Effector memory CD4-positive, alpha-beta T cell (primary cell): ENCODE measurements around the gene SLC41A3.
"Not testable (repeated sequence)": the region's sequence is repeated elsewhere in the genome, so short reads cannot be mapped to it uniquely, and the experiment has no call there.

Source experiments
- DNase-seq, 3 donors: peaks; one replicate each; pipeline ENCODE4 v3.0.0-alpha.2; 2020
- H3K27ac ChIP-seq: 2 replicates; pipeline ENCODE4 v1.7.0; 2013; ENCODE audit warnings: mild to moderate bottlenecking, low read length, moderate library complexity; ENCODE audit not compliant: insufficient read depth, poor library complexity, severe bottlenecking
- H3K27me3 ChIP-seq: replicated peaks from 2 replicates; pipeline ENCODE4 v1.7.0; 2013; ENCODE audit warnings: mild to moderate bottlenecking, low read length; ENCODE audit not compliant: insufficient read depth, control insufficient read depth, poor library complexity, severe bottlenecking
- H3K36me3 ChIP-seq: 2 replicates; pipeline ENCODE4 v1.7.0; 2013; ENCODE audit warnings: mild to moderate bottlenecking, low read length, moderate library complexity; ENCODE audit not compliant: control insufficient read depth, insufficient read depth
- H3K4me1 ChIP-seq: 2 replicates; pipeline ENCODE4 v1.7.0; 2013; ENCODE audit warnings: low read length, mild to moderate bottlenecking; ENCODE audit not compliant: control insufficient read depth, insufficient read depth, poor library complexity, severe bottlenecking
- H3K4me3 ChIP-seq: 2 replicates; pipeline ENCODE4 v1.7.0; 2013; ENCODE audit warnings: low read length, low read depth, mild to moderate bottlenecking; ENCODE audit not compliant: insufficient read depth, poor library complexity, severe bottlenecking
- H3K9me3 ChIP-seq: 2 replicates; pipeline ENCODE4 v1.7.0; 2013; ENCODE audit warnings: mild to moderate bottlenecking, low read length, moderate library complexity; ENCODE audit not compliant: control insufficient read depth

Gene SLC41A3

GRCh38 chr3:126083138-126083445 is 832 bp downstream of the SLC41A3 start:
- Histone ChIP-seq H3K27me3 (no peaks in the 10 kb centered on the region), H3K9me3 (no peaks in the 10 kb centered on the region), H3K4me1 (peaks cover 6% of the 10 kb centered on the region), H3K4me3 (peak overlapping the region; percentile 76), H3K27ac (peak overlapping the region; percentile 86), H3K36me3 (no peaks in the 10 kb centered on the region)
- DNase-seq: no peak

GRCh38 chr3:126082362-126083137 is 1.4 kb downstream of the SLC41A3 start:
- no peak overlapping the region for H3K27ac ChIP-seq
- no peaks in the 10 kb centered on the region for H3K9me3 ChIP-seq
- no peaks in the 10 kb centered on the region for H3K36me3 ChIP-seq
- H3K4me1 ChIP-seq: peaks cover 6% of the 10 kb centered on the region
- DNase-seq: no peak
- H3K4me3 ChIP-seq: peak overlapping the region; percentile 76
- no peaks in the 10 kb centered on the region for H3K27me3 ChIP-seq

GRCh38 chr3:126081618-126082361 is 2.1 kb downstream of the SLC41A3 start:
- Histone ChIP-seq H3K36me3 (no peaks in the 10 kb centered on the region), H3K4me1 (peaks cover 6% of the 10 kb centered on the region), H3K27me3 (no peaks in the 10 kb centered on the region), H3K27ac (no peak overlapping the region), H3K9me3 (no peaks in the 10 kb centered on the region), H3K4me3 (no peak overlapping the region)
- DNase-seq: no peak

- Histone ChIP-seq H3K4me3 (no peak overlapping the region), H3K9me3 (no peaks in the 10 kb centered on the region), H3K36me3 (no peaks in the 10 kb centered on the region), H3K27ac (no peak overlapping the region), H3K4me1 (peaks cover 6% of the 10 kb centered on the region), H3K27me3 (no peaks in the 10 kb centered on the region)
- no peak for DNase-seq
Observed at GRCh38 chr3:126080970-126081369, 3.0 kb downstream of the SLC41A3 start.

- Histone ChIP-seq H3K27ac (no peak overlapping the region), H3K9me3 (no peaks in the 10 kb centered on the region), H3K27me3 (no peaks in the 10 kb centered on the region), H3K36me3 (no peaks in the 10 kb centered on the region), H3K4me3 (no peak overlapping the region), H3K4me1 (peaks cover 6% of the 10 kb centered on the region)
- DNase-seq: no peak
Observed at GRCh38 chr3:126078866-126079265, 5.1 kb downstream of the SLC41A3 start.

- no peak for DNase-seq
- H3K4me1 ChIP-seq: no peaks in the 10 kb centered on the region
Observed at GRCh38 chr3:126077754-126078153, 6.2 kb downstream of the SLC41A3 start.

GRCh38 chr3:126076140-126076539 is 7.8 kb downstream of the SLC41A3 start:
- DNase-seq: no peak
- Histone ChIP-seq H3K36me3 (peaks cover 4% of the 10 kb centered on the region), H3K9me3 (no peaks in the 10 kb centered on the region), H3K4me3 (no peak overlapping the region), H3K4me1 (no peaks in the 10 kb centered on the region), H3K27ac (no peak overlapping the region), H3K27me3 (no peaks in the 10 kb centered on the region)

More at GRCh38 chr3:126077754-126078153, 6.2 kb downstream of the SLC41A3 start:
- Histone ChIP-seq H3K27me3 (no peaks in the 10 kb centered on the region), H3K27ac (no peak overlapping the region), H3K36me3 (peaks cover 2% of the 10 kb centered on the region), H3K4me3 (no peak overlapping the region), H3K9me3 (no peaks in the 10 kb centered on the region)

GRCh38 chr3:126070146-126070545 is 13.8 kb downstream of the SLC41A3 start:
- Histone ChIP-seq H3K27me3 (no peaks in the 10 kb centered on the region), H3K36me3 (peaks cover 7% of the 10 kb centered on the region)
- no peak for DNase-seq

GRCh38 chr3:126067959-126068358 is 16.0 kb downstream of the SLC41A3 start:
- H3K36me3 ChIP-seq: peaks cover 6% of the 10 kb centered on the region
- H3K4me1 ChIP-seq: no peaks in the 10 kb centered on the region
- H3K27me3 ChIP-seq: no peaks in the 10 kb centered on the region
- no peak overlapping the region for H3K4me3 ChIP-seq
- no peak for DNase-seq
- no peak overlapping the region for H3K27ac ChIP-seq
- no peaks in the 10 kb centered on the region for H3K9me3 ChIP-seq

More at GRCh38 chr3:126070146-126070545, 13.8 kb downstream of the SLC41A3 start:
- Histone ChIP-seq H3K9me3 (no peaks in the 10 kb centered on the region), H3K4me1 (no peaks in the 10 kb centered on the region), H3K4me3 (no peak overlapping the region), H3K27ac (no peak overlapping the region)

- not testable (repeated sequence) for H3K27ac ChIP-seq, H3K36me3 ChIP-seq, H3K9me3 ChIP-seq, H3K4me3 ChIP-seq, H3K4me1 ChIP-seq, H3K27me3 ChIP-seq, DNase-seq
Observed at GRCh38 chr3:126066676-126067075, 17.2 kb downstream of the SLC41A3 start.
